ENCODE measurements around the gene TSFM.

TSFM gene

GRCh38 chr12:57810450-57810849 is 27.9 kb downstream of the TSFM start:
- TF ChIP-seq CTCF (IDR thresholded peaks at IDR 0.05; ENCODE audit: borderline replicate concordance, insufficient read depth, low read depth, low read length) = no peak
- no peak overlapping the region for H3K4me3 ChIP-seq (ENCODE audit: low read depth, low read length)

- no peak overlapping the region for H3K4me3 ChIP-seq (ENCODE audit: low read depth, low read length)
Observed at GRCh38 chr12:57811028-57811755, 28.6 kb downstream of the TSFM start.

GRCh38 chr12:57813111-57813970 is 30.8 kb downstream of the TSFM start:
- TF ChIP-seq CTCF (IDR thresholded peaks at IDR 0.05; ENCODE audit: borderline replicate concordance, insufficient read depth, low read depth, low read length) = no peak
- no peak overlapping the region for H3K4me3 ChIP-seq (ENCODE audit: low read depth, low read length)

More at GRCh38 chr12:57811028-57811755, 28.6 kb downstream of the TSFM start:
- no peak for TF ChIP-seq CTCF (IDR thresholded peaks at IDR 0.05; ENCODE audit: borderline replicate concordance, insufficient read depth, low read depth, low read length)

- H3K4me3 ChIP-seq (ENCODE audit: low read depth, low read length) = no peak overlapping the region
- TF ChIP-seq CTCF (IDR thresholded peaks at IDR 0.05; ENCODE audit: borderline replicate concordance, insufficient read depth, low read depth, low read length) = no peak
Observed at GRCh38 chr12:57813971-57814772, 31.6 kb downstream of the TSFM start.

- no peak overlapping the region for H3K4me3 ChIP-seq (ENCODE audit: low read depth, low read length)
- no peak for TF ChIP-seq CTCF (IDR thresholded peaks at IDR 0.05; ENCODE audit: borderline replicate concordance, insufficient read depth, low read depth, low read length)
Observed at GRCh38 chr12:57815177-57816000, 32.8 kb downstream of the TSFM start.
